Activated naive CD8-positive, alpha-beta T cell (primary cell): ENCODE measurements around the gene MX1.
"Not testable (repeated sequence)": the region's sequence is repeated elsewhere in the genome, so short reads cannot be mapped to it uniquely, and the experiment has no call there.

Experiments
- H3K27ac Mint-ChIP-seq: one replicate; pipeline ENCODE4 v1.8.0; 2021; ENCODE audit warnings: mixed read lengths
- H3K27me3 Mint-ChIP-seq: one replicate; pipeline ENCODE4 v1.8.0; 2021; ENCODE audit warnings: mixed read lengths
- H3K36me3 Mint-ChIP-seq: one replicate; pipeline ENCODE4 v1.8.0; 2021; ENCODE audit warnings: mixed read lengths
- H3K4me1 Mint-ChIP-seq: one replicate; pipeline ENCODE4 v1.8.0; 2021; ENCODE audit warnings: low read depth, mixed read lengths
- H3K4me3 Mint-ChIP-seq: one replicate; pipeline ENCODE4 v1.8.0; 2021; ENCODE audit warnings: mild to moderate bottlenecking, mixed read lengths
- H3K9me3 Mint-ChIP-seq: one replicate; pipeline ENCODE4 v1.8.0; 2021; ENCODE audit warnings: low read depth, mixed read lengths

Gene MX1

GRCh38 chr21:41419921-41420862 is 5.8 kb upstream of the MX1 start:
- no peaks in the 10 kb centered on the region for H3K27me3 Mint-ChIP-seq
- H3K36me3 Mint-ChIP-seq: no peaks in the 10 kb centered on the region
- peak overlapping the region; percentile 74 for H3K27ac Mint-ChIP-seq
- H3K4me3 Mint-ChIP-seq: peak overlapping the region; percentile 82
- H3K9me3 Mint-ChIP-seq: peaks cover 4% of the 10 kb centered on the region
- H3K4me1 Mint-ChIP-seq: peaks cover 25% of the 10 kb centered on the region

- not testable (repeated sequence) for H3K9me3 Mint-ChIP-seq, H3K36me3 Mint-ChIP-seq
- peaks cover 32% of the 10 kb centered on the region for H3K4me1 Mint-ChIP-seq
These were observed 5.0 kb upstream of the MX1 start for GRCh38 chr21:41420998-41421397.

GRCh38 chr21:41422546-41423304 is 3.3 kb upstream of the MX1 start:
- peaks cover 4% of the 10 kb centered on the region for H3K9me3 Mint-ChIP-seq
- H3K27me3 Mint-ChIP-seq: no peaks in the 10 kb centered on the region
- peaks cover 42% of the 10 kb centered on the region for H3K4me1 Mint-ChIP-seq
- H3K27ac Mint-ChIP-seq: no peak overlapping the region
- H3K4me3 Mint-ChIP-seq: no peak overlapping the region
- no peaks in the 10 kb centered on the region for H3K36me3 Mint-ChIP-seq

More at GRCh38 chr21:41420998-41421397, 5.0 kb upstream of the MX1 start:
- H3K4me3 Mint-ChIP-seq: peak overlapping the region; percentile 82
- H3K27me3 Mint-ChIP-seq, H3K27ac Mint-ChIP-seq: not testable (repeated sequence)

DNA sequence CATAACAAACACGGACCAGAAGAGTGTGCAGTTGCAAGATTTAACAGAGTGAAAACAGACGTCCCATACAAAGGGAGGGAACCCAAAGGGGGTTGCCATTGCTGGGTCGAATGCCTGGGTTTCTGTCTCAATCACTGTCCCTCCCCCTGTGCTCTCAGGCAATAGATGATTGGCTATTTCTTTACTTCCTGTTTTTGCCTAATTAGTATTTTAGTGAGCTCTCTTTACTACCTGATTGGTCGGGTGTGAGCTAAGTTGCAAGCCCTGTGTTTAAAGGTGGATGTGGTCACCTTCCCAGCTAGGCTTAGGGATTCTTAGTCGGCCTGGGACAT is 2.8 kb upstream of the MX1 start:
- peaks cover 47% of the 10 kb centered on the region for H3K4me1 Mint-ChIP-seq
- H3K27me3 Mint-ChIP-seq, H3K36me3 Mint-ChIP-seq, H3K9me3 Mint-ChIP-seq, H3K4me3 Mint-ChIP-seq: not testable (repeated sequence)
- peak overlapping the region; percentile 68 for H3K27ac Mint-ChIP-seq

GRCh38 chr21:41425588-41425953 is 468 bp upstream of the MX1 start:
- H3K4me1 Mint-ChIP-seq: peaks cover 57% of the 10 kb centered on the region
- no peaks in the 10 kb centered on the region for H3K27me3 Mint-ChIP-seq
- H3K27ac Mint-ChIP-seq: peak overlapping the region; percentile 94
- no peaks in the 10 kb centered on the region for H3K9me3 Mint-ChIP-seq
- H3K36me3 Mint-ChIP-seq: peaks cover 6% of the 10 kb centered on the region
- peak overlapping the region; percentile 92 for H3K4me3 Mint-ChIP-seq

GRCh38 chr21:41426676-41427404 is 801 bp downstream of the MX1 start:
- H3K4me1 Mint-ChIP-seq: peaks cover 55% of the 10 kb centered on the region
- H3K27me3 Mint-ChIP-seq: no peaks in the 10 kb centered on the region
- H3K9me3 Mint-ChIP-seq: no peaks in the 10 kb centered on the region
- H3K36me3 Mint-ChIP-seq: peaks cover 9% of the 10 kb centered on the region
- H3K27ac Mint-ChIP-seq: peak overlapping the region; percentile 81
- peak overlapping the region; percentile 92 for H3K4me3 Mint-ChIP-seq

DNA sequence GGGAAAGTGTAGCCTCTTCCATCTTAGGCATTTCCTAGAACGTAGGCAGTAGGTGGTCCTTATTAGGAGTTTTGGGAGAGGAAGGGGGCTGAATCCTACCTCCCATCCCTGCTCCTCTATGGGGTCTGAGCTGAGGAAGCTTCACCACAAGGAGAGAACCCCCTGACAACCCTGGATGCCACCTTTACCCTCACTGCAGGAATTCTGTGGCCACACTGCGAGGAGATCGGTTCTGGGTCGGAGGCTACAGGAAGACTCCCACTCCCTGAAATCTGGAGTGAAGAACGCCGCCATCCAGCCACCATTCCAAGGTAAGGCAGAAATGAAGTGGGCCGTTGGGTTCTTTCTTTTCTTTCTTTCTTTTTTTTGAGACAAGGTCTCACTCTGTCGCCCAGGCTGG is 1.5 kb downstream of the MX1 start:
- Mint-ChIP-seq H3K36me3 (peaks cover 15% of the 10 kb centered on the region), H3K4me3 (peak overlapping the region; percentile 92), H3K9me3 (no peaks in the 10 kb centered on the region), H3K4me1 (peaks cover 56% of the 10 kb centered on the region), H3K27me3 (no peaks in the 10 kb centered on the region), H3K27ac (peak overlapping the region; percentile 81)

DNA sequence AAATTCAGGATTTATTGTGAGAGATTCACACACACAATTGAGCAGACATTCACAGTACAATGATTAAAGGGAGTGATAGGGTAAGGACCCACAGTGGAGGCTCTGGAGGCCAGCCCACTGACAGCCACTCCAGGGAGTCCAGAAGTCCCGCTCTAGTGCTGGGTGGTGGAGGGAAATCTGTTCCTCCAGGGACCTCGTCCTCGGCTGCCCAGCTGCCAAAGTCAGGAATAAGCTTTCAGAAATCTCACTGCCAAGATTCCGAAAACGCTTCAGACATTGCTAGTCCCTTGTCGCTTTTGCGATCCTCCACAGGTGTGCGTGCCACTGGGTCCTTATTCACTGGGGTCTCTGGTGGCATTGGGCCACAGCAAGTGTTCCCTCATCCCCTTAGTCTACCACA is 2.3 kb downstream of the MX1 start:
- Mint-ChIP-seq H3K27me3 (no peaks in the 10 kb centered on the region), H3K36me3 (peaks cover 19% of the 10 kb centered on the region), H3K27ac (peak overlapping the region; percentile 81), H3K9me3 (no peaks in the 10 kb centered on the region), H3K4me1 (peaks cover 58% of the 10 kb centered on the region), H3K4me3 (peak overlapping the region; percentile 92)

GRCh38 chr21:41428847-41429246 is 2.8 kb downstream of the MX1 start:
- Mint-ChIP-seq H3K4me1 (peaks cover 53% of the 10 kb centered on the region), H3K36me3 (peaks cover 22% of the 10 kb centered on the region), H3K27me3 (no peaks in the 10 kb centered on the region), H3K27ac (peak overlapping the region; percentile 81), H3K9me3 (no peaks in the 10 kb centered on the region), H3K4me3 (peak overlapping the region; percentile 27)

DNA sequence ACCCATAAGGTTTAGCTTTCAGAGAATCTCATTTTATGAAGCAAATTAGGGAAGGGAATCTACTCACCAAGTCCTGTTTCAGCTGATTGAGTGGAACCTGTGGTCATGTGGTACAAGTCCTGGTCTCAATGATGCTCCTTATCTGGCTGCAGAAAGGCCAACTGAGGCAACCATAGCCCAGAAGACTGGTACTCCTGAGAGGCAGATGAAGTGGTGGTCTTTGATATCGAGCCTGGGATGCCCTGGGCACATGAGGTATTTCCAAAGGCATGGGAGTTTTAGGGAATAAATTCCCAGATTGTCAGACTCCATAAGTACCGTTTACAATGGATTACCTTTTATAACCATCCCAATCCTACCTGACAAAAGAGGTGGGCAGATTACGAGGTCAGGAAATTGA is 3.3 kb downstream of the MX1 start:
- Mint-ChIP-seq H3K4me3 (no peak overlapping the region), H3K36me3 (peaks cover 25% of the 10 kb centered on the region), H3K27me3 (no peaks in the 10 kb centered on the region), H3K27ac (peak overlapping the region; percentile 41), H3K9me3 (peaks cover under 1% of the 10 kb centered on the region), H3K4me1 (peaks cover 52% of the 10 kb centered on the region)

DNA sequence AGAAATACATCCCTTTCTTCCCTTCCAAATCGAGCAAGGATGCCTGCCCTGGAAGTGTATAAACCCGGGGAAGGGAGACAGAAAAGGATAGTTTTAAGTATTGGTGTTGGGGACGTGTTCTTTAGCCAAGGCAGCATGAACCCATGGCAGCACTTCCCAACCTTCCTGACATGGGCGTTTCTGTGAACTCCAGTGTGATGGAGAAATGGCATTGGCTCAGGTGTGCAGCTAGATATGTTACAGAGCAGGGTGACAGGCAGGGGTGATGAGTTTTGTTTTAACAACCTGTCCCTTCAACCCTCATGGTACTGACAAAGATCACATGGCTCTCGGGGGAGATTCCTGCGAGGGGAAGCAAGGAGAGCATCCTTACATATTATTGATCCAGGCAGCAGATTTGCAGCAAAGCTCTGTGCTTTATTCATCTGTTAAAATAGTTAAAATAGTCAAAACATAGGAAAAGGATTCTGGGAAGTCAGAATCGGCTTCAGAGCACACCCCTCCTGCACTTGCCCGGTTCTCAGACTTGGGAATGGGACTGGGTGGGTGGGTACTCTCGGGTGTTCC is 4.0 kb downstream of the MX1 start:
- Mint-ChIP-seq H3K9me3 (peaks cover 5% of the 10 kb centered on the region), H3K27ac (peak overlapping the region; percentile 47), H3K4me3 (peak overlapping the region; percentile 0), H3K4me1 (peaks cover 52% of the 10 kb centered on the region), H3K36me3 (peaks cover 32% of the 10 kb centered on the region), H3K27me3 (no peaks in the 10 kb centered on the region)

- Mint-ChIP-seq H3K4me1 (peaks cover 45% of the 10 kb centered on the region), H3K27me3 (no peaks in the 10 kb centered on the region), H3K9me3 (peaks cover 5% of the 10 kb centered on the region), H3K36me3 (peaks cover 40% of the 10 kb centered on the region), H3K4me3 (no peak overlapping the region), H3K27ac (no peak overlapping the region)
These were observed 5.9 kb downstream of the MX1 start for GRCh38 chr21:41431788-41432548.

- peaks cover 37% of the 10 kb centered on the region for H3K4me1 Mint-ChIP-seq
- H3K9me3 Mint-ChIP-seq: peaks cover 5% of the 10 kb centered on the region
- H3K4me3 Mint-ChIP-seq: no peak overlapping the region
- peaks cover 40% of the 10 kb centered on the region for H3K36me3 Mint-ChIP-seq
- no peak overlapping the region for H3K27ac Mint-ChIP-seq
- H3K27me3 Mint-ChIP-seq: no peaks in the 10 kb centered on the region
These were observed 6.8 kb downstream of the MX1 start for GRCh38 chr21:41432562-41433460.
